Heart right ventricle (tissue), 16 donors: Measurements from ENCODE around the gene NMT1. TPM values are rescaled to one million over a fixed set of nuclear protein-coding genes. Genes with fewer than 3 reads are reported as not detected.
"Not testable (repeated sequence)": the region's sequence is repeated elsewhere in the genome, so short reads cannot be mapped to it uniquely, and the experiment has no call there.

Experiments used
- ATAC-seq, 8 donors: fragments of 200-7000 bp; cut with Tn5 transposase; one replicate each; pipeline ENCODE4 v1.9.1; 2020; ENCODE audit warnings: mild to moderate bottlenecking in 8 of 8, moderate library complexity in 8 of 8, moderate number of reproducible peaks in 1 of 8
- DNase-seq, 2 donors: peaks; one replicate each; pipeline ENCODE4 v3.0.0-alpha.2; 2020
- H3K27ac ChIP-seq, 10 donors: fragments of 200-600 bp; sonication (generic) in 2 of 10; one replicate each; pipeline versions ENCODE4 v1.5.0 to v1.8.0; 2020 to 2022; ENCODE audit warnings: mild to moderate bottlenecking in 3 of 10
- H3K27me3 ChIP-seq, 7 donors: fragments of 200-600 bp; one replicate each; pipeline ENCODE4 v1.8.0; 2021 to 2022; ENCODE audit warnings: mild to moderate bottlenecking in 2 of 7
- H3K36me3 ChIP-seq, 9 donors: fragments of 200-600 bp; sonication (generic) in 1 of 9; one replicate each; pipeline versions ENCODE4 v1.5.0 to v1.8.0; 2020 to 2022; ENCODE audit warnings: mild to moderate bottlenecking in 2 of 9
- H3K4me1 ChIP-seq, 9 donors: fragments of 200-600 bp; sonication (generic) in 1 of 9; one replicate each; pipeline versions ENCODE4 v1.5.0 to v1.8.0; 2020 to 2022; ENCODE audit warnings: mild to moderate bottlenecking in 4 of 9
- H3K4me3 ChIP-seq, 10 donors: fragments of 200-600 bp; sonication (generic) in 2 of 10; one replicate each; pipeline versions ENCODE4 v1.5.0 to v1.8.0; 2020 to 2022; ENCODE audit warnings: mild to moderate bottlenecking in 7 of 10, moderate library complexity in 2 of 10
- H3K9me3 ChIP-seq, 11 donors: fragments of 200-600 bp in 10 of 11; sonication (generic) in 2 of 11; one replicate each; pipeline versions ENCODE4 v1.5.0 to v1.8.0; 2013 to 2022; ENCODE audit warnings: mild to moderate bottlenecking in 2 of 11, control low read depth in 1 of 11, moderate library complexity in 1 of 11
- WGBS, 2 donors: extraction: QIAGEN DNeasy Blood & Tissue Kit; methylation state at CpG; one replicate each; pipeline ENCODE4 v1.1.7; 2013; ENCODE audit warnings: inconsistent platforms in 1 of 2; 5-methylcytosine and 5-hydroxymethylcytosine counted together
- intact Hi-C, 10 donors: fragments of 100-400 bp; cut with DNase I; formaldehyde crosslinking; loops; one replicate each; pipeline versions ENCODE4 v1.11.1 to v1.14.2; 2022
- polyA plus RNA-seq, 2 donors: library from polyadenylated mRNA; stranded (reverse); fragments of 200-250 nt; gene quantifications; one replicate each; pipeline ENCODE4 v1.2.3, GENCODE V29; 2013
- total RNA-seq, 10 donors: library from RNA; stranded (reverse); fragmentation: NEBNext Ultra II Directional in 3 of 10; extraction: Animal tissue kit (Norgen Biotek cat#: 25700) in 3 of 10; gene quantifications; one replicate each; pipeline versions ENCODE4 v1.2.1 to v1.2.4, GENCODE V29; 2021 to 2023
- TF ChIP-seq, protein P1 (sequence below), 9 donors: fragments of 200-600 bp; sonication (generic) in 2 of 9; IDR thresholded peaks; one replicate each; pipeline versions ENCODE4 v1.5.0 to v1.8.0; 2021 to 2022; ENCODE audit warnings: antibody characterized with exemption in 9 of 9, mild to moderate bottlenecking in 5 of 9, moderate library complexity in 1 of 9
- donor health status: Arrhythmogenic right ventricular cardiomyopathy.
- donor health status: ischemic (EF 13 %, LVEDD 7.1; RV severe dilation, severe dysfunction).
- donor health status: healthy with polysubstance abuse.
- donor health status: DM: no; HTN: yes; CAD: no.
- donor health status: DM: no; HTN: no; CAD: no.
- donor health status: ischemic (EF 25% LVEDD 6.9; RV normal size, moderate dysfunction).
- donor health status: ischemic (EF 25% LVEDD 5.7; RV mildly dilated, moderate dysfunction).
- donor health status: healthy.
- donor health status: DM: yes; HTN: yes; CAD: no.
- donor health status: Ischemic cardiomyopathy.
- donor health status: ischemic (EF 35%, LVEDD 5.7; RV mildly dilated, moderate dysfunction).
- donor health status: nonischemic (EF 11% LVEDD 7.7; RV severe dilation, severe dysfunction).
- donor health status: DM: yes; HTN: yes; CAD: no.
- donor health status: PGD.
- donor health status: ischemic (EF 29% LVEDD 5.4; RV normal size, mild dysfunction).
- donor health status: nonischemic (EF 23%, LVEDD 6.1; RV moderate dilation, normal function).

The NMT1 gene
- total and polyA plus RNA-seq, 12 donors = 40.9 to 110 (median 72.6) TPM

GRCh38 chr17:45123930-45124796 lies 63.0 kb downstream of the NMT1 start:
- TF ChIP-seq, protein P1, sequence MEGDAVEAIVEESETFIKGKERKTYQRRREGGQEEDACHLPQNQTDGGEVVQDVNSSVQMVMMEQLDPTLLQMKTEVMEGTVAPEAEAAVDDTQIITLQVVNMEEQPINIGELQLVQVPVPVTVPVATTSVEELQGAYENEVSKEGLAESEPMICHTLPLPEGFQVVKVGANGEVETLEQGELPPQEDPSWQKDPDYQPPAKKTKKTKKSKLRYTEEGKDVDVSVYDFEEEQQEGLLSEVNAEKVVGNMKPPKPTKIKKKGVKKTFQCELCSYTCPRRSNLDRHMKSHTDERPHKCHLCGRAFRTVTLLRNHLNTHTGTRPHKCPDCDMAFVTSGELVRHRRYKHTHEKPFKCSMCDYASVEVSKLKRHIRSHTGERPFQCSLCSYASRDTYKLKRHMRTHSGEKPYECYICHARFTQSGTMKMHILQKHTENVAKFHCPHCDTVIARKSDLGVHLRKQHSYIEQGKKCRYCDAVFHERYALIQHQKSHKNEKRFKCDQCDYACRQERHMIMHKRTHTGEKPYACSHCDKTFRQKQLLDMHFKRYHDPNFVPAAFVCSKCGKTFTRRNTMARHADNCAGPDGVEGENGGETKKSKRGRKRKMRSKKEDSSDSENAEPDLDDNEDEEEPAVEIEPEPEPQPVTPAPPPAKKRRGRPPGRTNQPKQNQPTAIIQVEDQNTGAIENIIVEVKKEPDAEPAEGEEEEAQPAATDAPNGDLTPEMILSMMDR (IDR thresholded peaks at IDR 0.05) = no peak
- Histone ChIP-seq H3K36me3 (peaks cover 0 to 18% (median 0%) of the 10 kb centered on the region in 9 donors), H3K9me3 (no peaks in the 10 kb centered on the region), H3K27me3 (peaks cover 0 to 10% (median 0%) of the 10 kb centered on the region in 7 donors), H3K4me3 (no peak overlapping the region), H3K27ac (peak overlapping the region in 7 of 10 donors; percentile 2 to 83 (median 40)), H3K4me1 (peaks cover 30 to 61% (median 53%) of the 10 kb centered on the region in 9 donors)
- ATAC-seq = peak in 7 of 8 donors; percentile 17 to 76 (median 56)
- intact Hi-C loops = loop anchor here in 1 of 10 donors (10.0 kb wide), 1 partner anchor 349 kb away; no protein-coding TSS in a partner anchor
- 69% methylated on average over 15 of the region's 15 CpGs for WGBS, 2 donors
- DNase-seq = peak in 1 of 2 donors; percentile 48

DNA sequence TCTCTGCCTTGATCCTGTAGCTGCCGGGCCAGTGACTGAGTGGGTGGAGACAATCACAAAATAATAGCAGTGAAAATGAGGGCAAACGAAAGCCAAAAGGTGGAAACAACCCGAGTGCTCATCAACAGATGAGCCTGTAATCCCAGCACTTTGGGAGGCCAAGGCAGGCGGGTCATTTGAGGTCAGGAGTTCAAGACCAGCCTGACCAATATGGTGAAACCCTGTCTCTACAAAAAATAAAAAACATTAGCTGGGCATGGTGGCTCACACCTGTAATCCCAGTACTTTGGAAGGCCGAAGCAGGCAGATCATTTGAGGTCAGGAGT lies 63.6 kb downstream of the NMT1 start:
- intact Hi-C loops = loop anchor here in 1 of 10 donors (10.0 kb wide), 1 partner anchor 350 kb away; no protein-coding TSS in a partner anchor
- H3K9me3 ChIP-seq, H3K4me3 ChIP-seq, ATAC-seq, DNase-seq: not testable (repeated sequence)
- Histone ChIP-seq H3K27me3 (peaks cover 0 to 10% (median 0%) of the 10 kb centered on the region in 7 donors), H3K4me1 (peaks cover 36 to 67% (median 59%) of the 10 kb centered on the region in 9 donors), H3K36me3 (peaks cover 0 to 12% (median 0%) of the 10 kb centered on the region in 9 donors), H3K27ac (peak overlapping the region in 6 of 10 donors; percentile 2 to 83 (median 36))
- WGBS, 2 donors = 88% methylated on average over 5 of the region's 5 CpGs

GRCh38 chr17:45125509-45125908 lies 64.4 kb downstream of the NMT1 start:
- Histone ChIP-seq H3K27ac (no peak overlapping the region), H3K4me3 (no peak overlapping the region), H3K9me3 (no peaks in the 10 kb centered on the region), H3K4me1 (peaks cover 38 to 74% (median 67%) of the 10 kb centered on the region in 9 donors), H3K36me3 (peaks cover 0 to 4% (median 0%) of the 10 kb centered on the region in 9 donors), H3K27me3 (peaks cover 0 to 8% (median 0%) of the 10 kb centered on the region in 7 donors)
- TF ChIP-seq, protein P1 (IDR thresholded peaks at IDR 0.05) = no peak
- no peak for DNase-seq
- ATAC-seq = no peak
- intact Hi-C loops = loop anchor here in 1 of 10 donors (10.0 kb wide), 1 partner anchor 351 kb away; no protein-coding TSS in a partner anchor
- 96 to 98% methylated on average over 8 of the region's 8 CpGs for WGBS, 2 donors

- intact Hi-C loops = loop anchor here in 1 of 10 donors (10.0 kb wide), 1 partner anchor 352 kb away; no protein-coding TSS in a partner anchor
- peaks cover 43 to 86% (median 77%) of the 10 kb centered on the region in 9 donors for H3K4me1 ChIP-seq
- 49 to 51% methylated on average over 8 of the region's 8 CpGs for WGBS, 2 donors
- TF ChIP-seq, protein P1 (IDR thresholded peaks at IDR 0.05) = no peak
- DNase-seq = no peak
- no peaks in the 10 kb centered on the region for H3K9me3 ChIP-seq
- H3K27ac ChIP-seq = peak overlapping the region in 8 of 10 donors; percentile 80 to 97 (median 88)
- ATAC-seq = peak in 1 of 8 donors; percentile 1
- no peaks in the 10 kb centered on the region for H3K36me3 ChIP-seq
- H3K4me3 ChIP-seq = peak overlapping the region in 1 of 10 donors; percentile 31
- no peaks in the 10 kb centered on the region for H3K27me3 ChIP-seq
Measured at GRCh38 chr17:45127207-45127547, 66.1 kb downstream of the NMT1 start.
